ENCODE results near the gene USP17L26. TPM values are rescaled to one million over a fixed set of nuclear protein-coding genes. Genes with fewer than 3 reads are reported as not detected.
"Not testable (repeated sequence)": the region's sequence is repeated elsewhere in the genome, so short reads cannot be mapped to it uniquely, and the experiment has no call there.

The USP17L26 gene, protein sequence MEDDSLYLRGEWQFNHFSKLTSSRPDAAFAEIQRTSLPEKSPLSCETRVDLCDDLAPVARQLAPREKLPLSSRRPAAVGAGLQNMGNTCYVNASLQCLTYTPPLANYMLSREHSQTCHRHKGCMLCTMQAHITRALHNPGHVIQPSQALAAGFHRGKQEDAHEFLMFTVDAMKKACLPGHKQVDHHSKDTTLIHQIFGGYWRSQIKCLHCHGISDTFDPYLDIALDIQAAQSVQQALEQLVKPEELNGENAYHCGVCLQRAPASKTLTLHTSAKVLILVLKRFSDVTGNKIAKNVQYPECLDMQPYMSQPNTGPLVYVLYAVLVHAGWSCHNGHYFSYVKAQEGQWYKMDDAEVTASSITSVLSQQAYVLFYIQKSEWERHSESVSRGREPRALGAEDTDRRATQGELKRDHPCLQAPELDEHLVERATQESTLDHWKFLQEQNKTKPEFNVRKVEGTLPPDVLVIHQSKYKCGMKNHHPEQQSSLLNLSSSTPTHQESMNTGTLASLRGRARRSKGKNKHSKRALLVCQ
- not detected for total RNA-seq
- not detected for polyA plus RNA-seq

GRCh38 chr4:9334358-9334757 is at the start of gene USP17L26:
TSS of gene USP17L26 (plus strand) at chr4:9334658. CDS start at chr4:9334658, 0 bp downstream.
- DNase-seq (ENCODE audit: extremely low spot score), result not testable (repeated sequence)
- no CpG with 5 or more reads among the region's 15 CpGs for WGBS

DNA sequence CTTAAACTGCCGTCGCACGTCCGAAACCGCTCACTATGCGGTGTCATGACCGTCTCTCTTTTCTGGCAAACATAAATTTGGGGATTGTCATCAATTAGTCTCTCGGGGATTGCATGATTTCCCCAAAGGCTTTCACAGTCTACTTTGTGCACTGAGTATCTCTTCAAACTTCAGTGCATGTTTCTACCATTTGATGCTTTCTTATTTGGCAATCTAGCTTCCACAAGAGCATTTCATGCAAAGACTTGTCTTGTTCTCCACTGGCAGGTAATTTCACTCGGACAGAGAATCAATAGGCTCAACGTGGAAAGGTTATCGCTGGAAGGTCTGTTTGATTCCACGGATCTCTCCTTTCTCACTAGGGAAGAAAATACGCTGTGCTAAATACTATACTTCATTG is 10.3 kb upstream of the USP17L26 start:
- not testable (repeated sequence) for H3K36me3 ChIP-seq (ENCODE audit: insufficient read depth); DNase-seq (ENCODE audit: extremely low spot score)
- WGBS, result 100% methylated on average over 1 of the region's 13 CpGs

More at GRCh38 chr4:9334358-9334757, at the start of gene USP17L26:
- H3K36me3 ChIP-seq (ENCODE audit: insufficient read depth); H3K4me1 ChIP-seq (ENCODE audit: insufficient read depth); H3K27ac ChIP-seq (ENCODE audit: low read depth); H3K4me3 ChIP-seq (ENCODE audit: low read depth, low read length): not testable (repeated sequence)

GRCh38 chr4:9324865-9325264 is 9.6 kb upstream of the USP17L26 start, which contains the start of gene USP17L24:
TSS of gene USP17L24 (plus strand) at chr4:9325165. CDS start at chr4:9325165, 0 bp downstream.
- not testable (repeated sequence) for DNase-seq (ENCODE audit: extremely low spot score); H3K4me3 ChIP-seq (ENCODE audit: low read depth, low read length); H3K27ac ChIP-seq (ENCODE audit: low read depth); H3K36me3 ChIP-seq (ENCODE audit: insufficient read depth); H3K4me1 ChIP-seq (ENCODE audit: insufficient read depth)
- no CpG with 5 or more reads among the region's 15 CpGs for WGBS

More for the DNA sequence above, 10.3 kb upstream of the USP17L26 start:
- not testable (repeated sequence) for H3K27ac ChIP-seq (ENCODE audit: low read depth); H3K4me1 ChIP-seq (ENCODE audit: insufficient read depth); H3K4me3 ChIP-seq (ENCODE audit: low read depth, low read length)

DNA sequence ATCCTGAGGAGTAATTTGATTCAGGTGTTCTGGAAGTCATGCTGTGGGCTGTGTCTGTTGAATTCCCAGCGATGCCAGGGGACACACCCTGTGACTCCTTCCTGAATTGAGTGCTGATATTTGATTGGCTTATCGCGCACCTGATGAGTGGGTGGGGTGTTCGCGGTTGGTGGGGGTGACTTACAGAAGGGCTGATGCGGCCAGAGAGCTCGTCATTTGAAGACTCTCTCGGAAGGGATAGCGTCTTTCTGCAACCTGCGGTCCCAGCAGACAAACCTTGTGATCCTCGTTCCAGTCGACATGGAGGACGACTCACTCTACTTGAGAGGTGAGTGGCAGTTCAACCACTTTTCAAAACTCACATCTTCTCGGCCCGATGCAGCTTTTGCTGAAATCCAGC is 4.8 kb upstream of the USP17L26 start, which contains the start of gene USP17L25:
Gene USP17L25, plus strand, starts transcription at position 301 of the 400 bp plus-strand sequence. Its CDS starts 0 bp downstream, at position 301.
- not testable (repeated sequence) for DNase-seq (ENCODE audit: extremely low spot score); H3K4me1 ChIP-seq (ENCODE audit: insufficient read depth); H3K36me3 ChIP-seq (ENCODE audit: insufficient read depth); H3K27ac ChIP-seq (ENCODE audit: low read depth); H3K4me3 ChIP-seq (ENCODE audit: low read depth, low read length)
- WGBS, result no CpG with 5 or more reads among the region's 15 CpGs

GRCh38 chr4:9339103-9339502 is 4.6 kb downstream of the USP17L26 start, which contains the start of gene USP17L5:
TSS of gene USP17L5 (plus strand) at chr4:9339403. CDS start at chr4:9339403, 0 bp downstream.
- DNase-seq (ENCODE audit: extremely low spot score); H3K4me3 ChIP-seq (ENCODE audit: low read depth, low read length): not testable (repeated sequence)
- no CpG with 5 or more reads among the region's 15 CpGs for WGBS

DNA sequence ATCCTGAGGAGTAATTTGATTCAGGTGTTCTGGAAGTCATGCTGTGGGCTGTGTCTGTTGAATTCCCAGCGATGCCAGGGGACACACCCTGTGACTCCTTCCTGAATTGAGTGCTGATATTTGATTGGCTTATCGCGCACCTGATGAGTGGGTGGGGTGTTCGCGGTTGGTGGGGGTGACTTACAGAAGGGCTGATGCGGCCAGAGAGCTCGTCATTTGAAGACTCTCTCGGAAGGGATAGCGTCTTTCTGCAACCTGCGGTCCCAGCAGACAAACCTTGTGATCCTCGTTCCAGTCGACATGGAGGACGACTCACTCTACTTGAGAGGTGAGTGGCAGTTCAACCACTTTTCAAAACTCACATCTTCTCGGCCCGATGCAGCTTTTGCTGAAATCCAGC is 9.4 kb downstream of the USP17L26 start, which contains the start of gene USP17L27:
Gene USP17L27, plus strand, starts transcription at position 301 of the 400 bp plus-strand sequence. Its CDS starts 0 bp downstream, at position 301.
- not testable (repeated sequence) for H3K27ac ChIP-seq (ENCODE audit: low read depth); H3K4me3 ChIP-seq (ENCODE audit: low read depth, low read length); DNase-seq (ENCODE audit: extremely low spot score); H3K4me1 ChIP-seq (ENCODE audit: insufficient read depth); H3K36me3 ChIP-seq (ENCODE audit: insufficient read depth)
- no CpG with 5 or more reads among the region's 15 CpGs for WGBS

More at GRCh38 chr4:9339103-9339502, 4.6 kb downstream of the USP17L26 start, which contains the start of gene USP17L5:
- H3K4me1 ChIP-seq (ENCODE audit: insufficient read depth); H3K36me3 ChIP-seq (ENCODE audit: insufficient read depth); H3K27ac ChIP-seq (ENCODE audit: low read depth): not testable (repeated sequence)

GRCh38 chr4:9348593-9348992 is 14.1 kb downstream of the USP17L26 start, which contains the start of gene USP17L28:
TSS of gene USP17L28 (plus strand) at chr4:9348893. CDS start at chr4:9348893, 0 bp downstream.
- DNase-seq (ENCODE audit: extremely low spot score); H3K27ac ChIP-seq (ENCODE audit: low read depth); H3K36me3 ChIP-seq (ENCODE audit: insufficient read depth); H3K4me3 ChIP-seq (ENCODE audit: low read depth, low read length); H3K4me1 ChIP-seq (ENCODE audit: insufficient read depth): not testable (repeated sequence)
- WGBS, result no CpG with 5 or more reads among the region's 15 CpGs

DNA sequence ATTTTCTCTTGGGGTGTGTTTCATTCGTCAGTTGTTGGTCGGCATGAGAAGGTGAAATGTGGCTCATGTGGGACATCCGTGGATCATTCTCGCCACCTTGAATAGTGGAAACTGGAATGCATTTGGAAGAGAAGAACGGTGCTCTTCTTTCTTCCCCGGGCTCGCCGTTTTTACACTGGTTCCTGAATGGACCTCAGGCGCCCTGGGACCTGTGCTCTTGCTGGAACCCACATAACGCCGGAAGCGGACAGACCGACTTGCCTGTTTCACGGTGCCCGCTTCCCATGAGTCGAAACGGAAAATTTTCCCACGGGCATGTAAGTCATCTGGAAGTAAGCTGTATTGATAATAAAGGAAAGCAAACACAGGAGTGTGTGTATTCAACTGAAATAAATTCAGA is 16.4 kb downstream of the USP17L26 start:
- not testable (repeated sequence) for H3K27ac ChIP-seq (ENCODE audit: low read depth); H3K4me3 ChIP-seq (ENCODE audit: low read depth, low read length); H3K36me3 ChIP-seq (ENCODE audit: insufficient read depth); DNase-seq (ENCODE audit: extremely low spot score); H3K4me1 ChIP-seq (ENCODE audit: insufficient read depth)
- WGBS, result 94% methylated on average over 13 of the region's 18 CpGs

DNA sequence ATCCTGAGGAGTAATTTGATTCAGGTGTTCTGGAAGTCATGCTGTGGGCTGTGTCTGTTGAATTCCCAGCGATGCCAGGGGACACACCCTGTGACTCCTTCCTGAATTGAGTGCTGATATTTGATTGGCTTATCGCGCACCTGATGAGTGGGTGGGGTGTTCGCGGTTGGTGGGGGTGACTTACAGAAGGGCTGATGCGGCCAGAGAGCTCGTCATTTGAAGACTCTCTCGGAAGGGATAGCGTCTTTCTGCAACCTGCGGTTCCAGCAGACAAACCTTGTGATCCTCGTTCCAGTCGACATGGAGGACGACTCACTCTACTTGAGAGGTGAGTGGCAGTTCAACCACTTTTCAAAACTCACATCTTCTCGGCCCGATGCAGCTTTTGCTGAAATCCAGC is 18.9 kb downstream of the USP17L26 start, which contains the start of gene USP17L29:
Gene USP17L29, plus strand, starts transcription at position 301 of the 400 bp plus-strand sequence. Its CDS starts 0 bp downstream, at position 301.
- H3K36me3 ChIP-seq (ENCODE audit: insufficient read depth); H3K4me3 ChIP-seq (ENCODE audit: low read depth, low read length); H3K27ac ChIP-seq (ENCODE audit: low read depth); DNase-seq (ENCODE audit: extremely low spot score); H3K4me1 ChIP-seq (ENCODE audit: insufficient read depth): not testable (repeated sequence)
- WGBS, result no CpG with 5 or more reads among the region's 15 CpGs

DNA sequence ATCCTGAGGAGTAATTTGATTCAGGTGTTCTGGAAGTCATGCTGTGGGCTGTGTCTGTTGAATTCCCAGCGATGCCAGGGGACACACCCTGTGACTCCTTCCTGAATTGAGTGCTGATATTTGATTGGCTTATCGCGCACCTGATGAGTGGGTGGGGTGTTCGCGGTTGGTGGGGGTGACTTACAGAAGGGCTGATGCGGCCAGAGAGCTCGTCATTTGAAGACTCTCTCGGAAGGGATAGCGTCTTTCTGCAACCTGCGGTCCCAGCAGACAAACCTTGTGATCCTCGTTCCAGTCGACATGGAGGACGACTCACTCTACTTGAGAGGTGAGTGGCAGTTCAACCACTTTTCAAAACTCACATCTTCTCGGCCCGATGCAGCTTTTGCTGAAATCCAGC is 28.4 kb downstream of the USP17L26 start, which contains the start of gene USP17L30:
Gene USP17L30, plus strand, starts transcription at position 301 of the 400 bp plus-strand sequence. Its CDS starts 0 bp downstream, at position 301.
- H3K27ac ChIP-seq (ENCODE audit: low read depth); H3K36me3 ChIP-seq (ENCODE audit: insufficient read depth); H3K4me1 ChIP-seq (ENCODE audit: insufficient read depth); H3K4me3 ChIP-seq (ENCODE audit: low read depth, low read length); DNase-seq (ENCODE audit: extremely low spot score): not testable (repeated sequence)
- WGBS, result no CpG with 5 or more reads among the region's 15 CpGs

DNA sequence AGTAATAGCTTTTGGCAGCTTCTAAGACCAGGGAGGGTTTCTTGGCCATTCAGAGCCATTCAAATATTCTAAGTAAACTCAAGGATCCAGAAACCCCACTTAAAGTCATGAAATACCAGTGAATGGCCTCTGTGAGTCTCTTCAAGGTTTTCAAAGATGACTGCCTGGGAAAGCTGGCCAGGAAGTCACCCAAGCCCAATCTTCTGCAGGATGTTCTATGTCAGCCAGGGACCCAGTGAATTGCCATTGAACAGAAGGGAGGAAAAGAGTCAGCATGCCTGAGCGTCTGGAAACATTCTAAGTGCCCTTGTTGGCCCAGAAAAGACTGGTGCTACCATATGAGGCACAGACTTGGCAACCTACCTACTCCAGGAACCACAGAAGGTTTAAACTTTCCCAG is 45.4 kb downstream of the USP17L26 start:
- not testable (repeated sequence) for H3K4me3 ChIP-seq (ENCODE audit: low read depth, low read length); DNase-seq (ENCODE audit: extremely low spot score); H3K27ac ChIP-seq (ENCODE audit: low read depth); H3K4me1 ChIP-seq (ENCODE audit: insufficient read depth); H3K36me3 ChIP-seq (ENCODE audit: insufficient read depth)
- WGBS, result 34% methylated on average over 1 of the region's 1 CpG

- 22% methylated on average over 36 of the region's 36 CpGs for WGBS
- DNase-seq (ENCODE audit: extremely low spot score); H3K27ac ChIP-seq (ENCODE audit: low read depth); H3K36me3 ChIP-seq (ENCODE audit: insufficient read depth); H3K4me3 ChIP-seq (ENCODE audit: low read depth, low read length); H3K4me1 ChIP-seq (ENCODE audit: insufficient read depth): not testable (repeated sequence)
Observed at GRCh38 chr4:9381012-9381534, 46.6 kb downstream of the USP17L26 start.

GRCh38 chr4:9384126-9384525 is 49.7 kb downstream of the USP17L26 start:
- H3K4me1 ChIP-seq (ENCODE audit: insufficient read depth), result no peaks in the 10 kb centered on the region
- WGBS, result 69% methylated on average over 1 of the region's 1 CpG
- DNase-seq (ENCODE audit: extremely low spot score), result no peak

More at GRCh38 chr4:9384126-9384525, 49.7 kb downstream of the USP17L26 start:
- Histone ChIP-seq H3K4me3 (ENCODE audit: low read depth, low read length) (no peak overlapping the region), H3K36me3 (ENCODE audit: insufficient read depth) (no peaks in the 10 kb centered on the region), H3K27ac (ENCODE audit: low read depth) (no peak overlapping the region)
